ENCODE measurements around the gene PLCZ1.

DNA sequence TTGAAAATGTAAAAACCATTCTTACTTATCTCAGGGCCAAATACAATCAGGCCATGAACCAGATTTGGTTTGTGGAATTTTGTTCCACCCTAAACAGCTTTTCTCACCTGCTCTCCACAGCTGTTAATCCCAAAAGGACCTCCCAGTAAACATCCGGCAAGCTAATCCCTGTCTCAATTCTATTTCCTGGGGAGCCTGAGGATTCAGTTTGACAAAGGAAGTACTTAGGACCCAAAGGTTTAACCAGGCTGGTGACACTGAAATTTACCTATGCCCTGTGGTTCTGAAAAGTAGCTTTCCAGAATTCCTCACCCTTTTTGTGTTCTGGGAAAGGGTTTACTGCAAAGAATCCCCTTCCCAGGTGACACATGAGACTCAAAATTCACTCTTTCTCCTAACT is 15.1 kb upstream of the PLCZ1 start:
- TF ChIP-seq, protein P1, sequence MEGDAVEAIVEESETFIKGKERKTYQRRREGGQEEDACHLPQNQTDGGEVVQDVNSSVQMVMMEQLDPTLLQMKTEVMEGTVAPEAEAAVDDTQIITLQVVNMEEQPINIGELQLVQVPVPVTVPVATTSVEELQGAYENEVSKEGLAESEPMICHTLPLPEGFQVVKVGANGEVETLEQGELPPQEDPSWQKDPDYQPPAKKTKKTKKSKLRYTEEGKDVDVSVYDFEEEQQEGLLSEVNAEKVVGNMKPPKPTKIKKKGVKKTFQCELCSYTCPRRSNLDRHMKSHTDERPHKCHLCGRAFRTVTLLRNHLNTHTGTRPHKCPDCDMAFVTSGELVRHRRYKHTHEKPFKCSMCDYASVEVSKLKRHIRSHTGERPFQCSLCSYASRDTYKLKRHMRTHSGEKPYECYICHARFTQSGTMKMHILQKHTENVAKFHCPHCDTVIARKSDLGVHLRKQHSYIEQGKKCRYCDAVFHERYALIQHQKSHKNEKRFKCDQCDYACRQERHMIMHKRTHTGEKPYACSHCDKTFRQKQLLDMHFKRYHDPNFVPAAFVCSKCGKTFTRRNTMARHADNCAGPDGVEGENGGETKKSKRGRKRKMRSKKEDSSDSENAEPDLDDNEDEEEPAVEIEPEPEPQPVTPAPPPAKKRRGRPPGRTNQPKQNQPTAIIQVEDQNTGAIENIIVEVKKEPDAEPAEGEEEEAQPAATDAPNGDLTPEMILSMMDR (IDR thresholded peaks at IDR 0.05) = no peak
- no peak for TF ChIP-seq POLR2A (IDR thresholded peaks at IDR 0.05)
